GM08714 (cell line): ENCODE results near the gene KCNC2.

Experiments used
- H3K4me3 ChIP-seq: fragments of 200-500 bp; sonication (Bioruptor generic); 2 replicates; pipeline ENCODE4 v1.5.1; 2014; ENCODE audit warnings: mild to moderate bottlenecking, low read length, inconsistent platforms
- ZNF274 ChIP-seq: IDR thresholded peaks from 2 replicates; pipeline ENCODE4 v1.6.1; 2012; ENCODE audit warnings: mild to moderate bottlenecking, low read depth, low read length

The KCNC2 gene

DNA sequence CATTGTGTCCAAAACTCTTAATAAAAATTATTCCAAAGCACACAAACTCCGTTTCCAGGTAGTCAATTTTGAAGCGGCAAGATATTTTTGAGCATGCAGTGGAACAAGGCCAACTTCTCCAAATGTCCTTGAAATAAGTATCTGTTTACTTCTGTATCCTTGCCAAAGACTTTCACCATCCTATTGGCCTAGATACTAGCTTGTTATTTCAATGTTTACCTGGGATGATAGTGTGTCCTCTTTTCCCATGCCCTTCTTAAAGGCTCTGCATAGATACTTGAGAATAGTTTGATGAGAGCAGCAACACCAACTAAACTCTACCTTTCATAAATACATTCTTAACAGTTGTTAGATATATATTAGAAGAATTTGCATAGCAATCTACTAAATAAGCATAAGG, 160.9 kb downstream of the KCNC2 start:
- TF ChIP-seq ZNF274: no peak
- no peak overlapping the region for H3K4me3 ChIP-seq

GRCh38 chr12:75047885-75048525, 161.6 kb downstream of the KCNC2 start:
- no peak overlapping the region for H3K4me3 ChIP-seq
- no peak for TF ChIP-seq ZNF274

DNA sequence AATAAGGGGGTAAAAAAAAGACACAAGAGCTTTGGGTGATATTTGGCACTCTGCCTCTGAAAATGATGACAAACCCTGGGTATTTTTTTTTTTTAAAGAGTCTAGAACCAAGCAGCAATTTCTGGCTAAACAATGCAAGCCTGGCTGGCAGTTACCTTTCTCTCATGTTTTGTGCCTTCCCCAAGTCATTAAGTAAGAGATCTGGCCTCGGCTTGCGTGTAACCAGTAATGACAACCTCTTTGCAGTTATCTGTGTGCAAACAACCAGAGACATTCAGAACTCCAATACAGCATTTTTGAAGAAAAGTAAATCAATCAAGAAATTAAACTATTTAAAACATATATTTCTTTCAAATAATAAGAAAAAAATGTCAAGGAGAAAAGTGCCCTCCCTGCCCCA, 167.5 kb downstream of the KCNC2 start:
- no peak overlapping the region for H3K4me3 ChIP-seq
- TF ChIP-seq ZNF274: no peak

- no peak overlapping the region for H3K4me3 ChIP-seq
- TF ChIP-seq ZNF274: no peak
Measured at GRCh38 chr12:75041472-75041871, 168.2 kb downstream of the KCNC2 start.

- no peak overlapping the region for H3K4me3 ChIP-seq
- no peak for TF ChIP-seq ZNF274
Measured at GRCh38 chr12:75020068-75020557, 189.5 kb downstream of the KCNC2 start.

- TF ChIP-seq ZNF274: no peak
- no peak overlapping the region for H3K4me3 ChIP-seq
Measured at GRCh38 chr12:75011120-75011519, 198.5 kb downstream of the KCNC2 start.

DNA sequence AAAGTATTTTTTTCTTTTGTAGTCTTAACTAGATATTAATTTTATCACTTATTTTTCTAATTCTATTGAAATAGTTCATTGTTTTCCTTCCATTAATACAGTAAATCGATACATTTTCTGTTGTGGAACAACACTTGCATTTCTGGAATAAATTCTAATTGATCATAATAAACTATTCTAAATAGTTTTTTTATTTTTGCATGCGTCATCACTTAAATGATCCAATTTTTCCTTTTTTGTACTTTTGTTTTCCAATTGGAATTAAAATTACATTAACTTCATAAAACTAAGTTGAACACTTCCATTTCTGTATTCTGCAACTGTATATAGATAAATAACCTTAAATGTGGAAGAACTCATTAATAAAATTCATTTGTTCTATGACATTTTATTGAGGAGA, 202.5 kb downstream of the KCNC2 start:
- no peak overlapping the region for H3K4me3 ChIP-seq
- no peak for TF ChIP-seq ZNF274

GRCh38 chr12:75000120-75000519, 209.5 kb downstream of the KCNC2 start:
- no peak for TF ChIP-seq ZNF274
- no peak overlapping the region for H3K4me3 ChIP-seq

DNA sequence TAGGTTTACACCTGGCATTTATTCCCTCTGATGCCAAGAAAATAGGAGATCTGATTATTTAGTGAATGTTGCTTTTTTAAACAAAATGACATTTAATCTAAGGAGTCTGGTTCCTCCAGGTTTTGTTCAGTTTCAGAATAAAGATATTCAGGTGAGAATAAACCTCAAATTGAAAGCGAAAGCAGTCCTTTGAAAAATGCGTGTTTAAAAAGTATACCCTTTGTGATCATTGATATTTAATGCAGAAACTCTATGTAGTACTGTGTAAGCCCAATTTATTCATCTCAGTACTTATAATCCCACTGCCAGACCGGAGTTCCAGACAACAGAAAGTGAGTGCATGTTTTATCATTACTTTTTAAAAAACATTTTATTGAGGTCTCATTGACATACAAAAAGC, 210.2 kb downstream of the KCNC2 start:
- no peak for TF ChIP-seq ZNF274
- H3K4me3 ChIP-seq: no peak overlapping the region
